Lower leg skin (tissue), 4 donors: ENCODE data around the gene TCERG1L. TPM values are rescaled to one million over a fixed set of nuclear protein-coding genes. Genes with fewer than 3 reads are reported as not detected.

Experiments used
- DNase-seq, 2 donors: peaks; one replicate each; pipeline ENCODE4 v3.0.0-alpha.2; 2019; ENCODE audit warnings: low spot score in 2 of 2
- H3K4me3 ChIP-seq: fragments of 200-600 bp; sonication (generic); 2 replicates; pipeline ENCODE4 v1.5.1; 2017; ENCODE audit warnings: mild to moderate bottlenecking, low read depth; ENCODE audit not compliant: poor library complexity, severe bottlenecking
- POLR2A ChIP-seq, 2 donors: fragments of 450-650 bp; IDR thresholded peaks; one replicate each; pipeline ENCODE4 v1.6.1; 2016 to 2017; ENCODE audit warnings: antibody characterized with exemption in 2 of 2, mild to moderate bottlenecking in 1 of 2, moderate library complexity in 1 of 2
- WGBS, 2 donors: methylation state at CpG; one replicate each; pipeline ENCODE4 v1.1.5; 2018; 5-methylcytosine and 5-hydroxymethylcytosine counted together
- intact Hi-C: fragments of 100-400 bp; cut with DNase I; formaldehyde crosslinking; loops from one replicate; pipeline ENCODE4 v1.15.0; 2023; ENCODE audit warnings: low total_unique reads
- total RNA-seq, 4 donors: library from RNA; depleted of rRNA; stranded (reverse); fragments of >200 nt; gene quantifications; one replicate each; pipeline ENCODE4 v1.1.0, GENCODE V29; 2016
- TF ChIP-seq, protein P1 (sequence below), 3 donors: fragments of 450-650 bp; IDR thresholded peaks; one replicate each; pipeline ENCODE4 v1.5.1; 2016; ENCODE audit warnings: antibody characterized with exemption in 3 of 3, mild to moderate bottlenecking in 3 of 3, moderate library complexity in 2 of 3

The TCERG1L gene
- total RNA-seq, 4 donors from 2014 or later = 0.57 to 1.1 (median 0.90) TPM

DNA sequence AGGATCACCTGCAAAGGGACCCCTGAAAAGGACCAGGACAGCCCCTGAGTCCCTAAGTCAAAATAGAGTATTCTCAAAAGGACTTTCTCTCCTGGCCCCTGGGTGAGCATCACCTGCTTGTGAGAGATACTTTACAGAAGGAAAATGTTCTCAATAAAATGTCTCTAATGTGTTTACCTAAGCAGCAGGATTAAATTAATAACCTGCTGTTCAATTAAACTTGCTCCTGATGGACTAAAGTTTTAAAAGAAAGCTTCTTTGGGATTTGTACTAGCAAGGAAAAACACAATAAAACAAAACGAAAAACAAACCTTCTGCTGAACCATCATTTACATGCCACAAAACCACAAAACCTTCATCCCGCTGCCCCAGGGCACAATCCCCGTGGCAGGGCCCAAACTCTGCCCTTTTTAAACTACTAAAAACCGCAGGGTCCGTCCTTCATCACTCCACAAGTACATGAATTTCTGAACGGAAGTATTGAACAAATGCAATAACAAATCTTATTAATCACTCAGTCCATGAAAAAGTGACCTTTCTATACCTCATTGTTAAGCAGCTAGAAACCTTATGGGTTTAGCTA, 197.7 kb downstream of the TCERG1L start:
- 74 to 79% methylated on average over 6 of the region's 6 CpGs for WGBS, 2 donors
- intact Hi-C loops = no loop called here
- TF ChIP-seq, protein P1, sequence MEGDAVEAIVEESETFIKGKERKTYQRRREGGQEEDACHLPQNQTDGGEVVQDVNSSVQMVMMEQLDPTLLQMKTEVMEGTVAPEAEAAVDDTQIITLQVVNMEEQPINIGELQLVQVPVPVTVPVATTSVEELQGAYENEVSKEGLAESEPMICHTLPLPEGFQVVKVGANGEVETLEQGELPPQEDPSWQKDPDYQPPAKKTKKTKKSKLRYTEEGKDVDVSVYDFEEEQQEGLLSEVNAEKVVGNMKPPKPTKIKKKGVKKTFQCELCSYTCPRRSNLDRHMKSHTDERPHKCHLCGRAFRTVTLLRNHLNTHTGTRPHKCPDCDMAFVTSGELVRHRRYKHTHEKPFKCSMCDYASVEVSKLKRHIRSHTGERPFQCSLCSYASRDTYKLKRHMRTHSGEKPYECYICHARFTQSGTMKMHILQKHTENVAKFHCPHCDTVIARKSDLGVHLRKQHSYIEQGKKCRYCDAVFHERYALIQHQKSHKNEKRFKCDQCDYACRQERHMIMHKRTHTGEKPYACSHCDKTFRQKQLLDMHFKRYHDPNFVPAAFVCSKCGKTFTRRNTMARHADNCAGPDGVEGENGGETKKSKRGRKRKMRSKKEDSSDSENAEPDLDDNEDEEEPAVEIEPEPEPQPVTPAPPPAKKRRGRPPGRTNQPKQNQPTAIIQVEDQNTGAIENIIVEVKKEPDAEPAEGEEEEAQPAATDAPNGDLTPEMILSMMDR (IDR thresholded peaks at IDR 0.05) = no peak
- TF ChIP-seq POLR2A (IDR thresholded peaks at IDR 0.05) = no peak
- no peak for DNase-seq
- H3K4me3 ChIP-seq = no peak overlapping the region

DNA sequence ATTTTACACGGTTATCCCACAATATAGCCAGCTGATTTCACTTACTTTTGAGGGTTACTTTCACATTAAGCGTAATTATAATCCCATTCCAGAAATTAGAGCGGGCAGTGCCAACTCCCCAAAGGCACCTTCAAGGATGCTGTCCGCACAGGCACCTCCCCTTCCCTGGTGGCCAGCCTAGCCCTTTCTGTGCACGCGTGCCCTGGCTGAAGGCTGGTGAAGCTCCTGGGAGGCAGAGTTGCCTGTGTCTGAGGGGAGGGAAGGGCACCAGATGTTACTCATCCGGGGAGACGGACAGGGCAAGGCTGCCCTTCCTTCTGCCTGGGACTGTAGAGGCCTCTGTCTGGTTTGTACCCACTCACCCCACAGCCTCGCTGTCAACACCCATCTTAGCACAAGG, 198.4 kb downstream of the TCERG1L start:
- intact Hi-C loops = no loop called here
- 85 to 87% methylated on average over 9 of the region's 9 CpGs for WGBS, 2 donors
- DNase-seq = no peak
- TF ChIP-seq, protein P1 (IDR thresholded peaks at IDR 0.05) = no peak
- no peak for TF ChIP-seq POLR2A (IDR thresholded peaks at IDR 0.05)
- H3K4me3 ChIP-seq = no peak overlapping the region

DNA sequence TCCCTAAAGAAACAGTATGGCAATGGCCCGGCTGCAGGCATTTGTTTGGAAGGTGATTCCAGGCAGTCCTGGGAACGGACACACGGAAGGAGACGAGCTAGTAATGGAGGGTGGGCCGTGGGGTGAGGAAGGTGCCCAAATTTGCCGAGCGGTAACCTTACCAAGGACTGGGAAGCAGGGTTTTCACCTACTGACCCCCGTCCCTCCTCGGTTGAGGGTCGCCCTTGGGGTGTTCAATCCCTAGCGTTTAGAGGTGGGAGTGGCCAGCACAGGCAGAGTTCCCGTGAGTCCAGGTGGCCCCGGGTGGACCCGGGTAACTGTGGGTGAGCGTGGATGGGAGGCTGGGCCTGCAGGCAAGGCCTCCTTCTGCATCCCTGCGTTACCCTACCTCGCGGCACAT, 198.8 kb downstream of the TCERG1L start:
- intact Hi-C loops = no loop called here
- DNase-seq = no peak
- 86 to 95% methylated on average over 18 of the region's 18 CpGs for WGBS, 2 donors
- TF ChIP-seq POLR2A (IDR thresholded peaks at IDR 0.05) = no peak
- TF ChIP-seq, protein P1 (IDR thresholded peaks at IDR 0.05) = no peak
- H3K4me3 ChIP-seq = no peak overlapping the region

DNA sequence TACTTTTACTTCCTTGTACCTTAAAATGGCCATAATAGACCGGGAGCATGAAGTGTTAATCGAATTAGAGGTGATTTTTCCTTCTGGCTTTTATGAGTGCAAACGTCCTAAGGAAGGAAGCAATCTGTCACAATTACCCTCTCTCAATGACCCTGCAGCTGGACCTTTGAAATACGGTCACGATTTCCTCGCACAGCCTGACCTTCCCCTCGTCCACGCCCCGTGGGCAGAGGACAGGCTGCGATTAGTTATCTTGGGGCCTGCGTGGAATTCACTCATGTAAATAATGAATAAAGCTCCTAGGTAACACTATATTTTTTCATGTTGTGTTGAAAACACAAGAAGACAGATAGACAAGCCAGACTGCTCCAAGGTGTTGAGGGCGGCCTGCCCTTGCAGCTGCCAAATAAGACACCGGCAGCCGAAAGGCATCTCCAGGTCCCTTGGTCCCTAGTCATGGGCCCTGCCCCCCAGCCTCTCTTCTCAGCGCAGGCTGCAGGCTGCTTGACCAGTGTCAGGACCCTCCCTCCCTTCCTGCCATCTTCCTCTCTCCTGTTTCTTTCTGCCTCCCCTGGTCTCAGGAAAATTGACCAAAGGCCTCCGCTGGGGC, 199.9 kb downstream of the TCERG1L start:
- intact Hi-C loops = no loop called here
- no peak for TF ChIP-seq POLR2A (IDR thresholded peaks at IDR 0.05)
- TF ChIP-seq, protein P1 (IDR thresholded peaks at IDR 0.05) = no peak
- DNase-seq = no peak
- no peak overlapping the region for H3K4me3 ChIP-seq
- WGBS, 2 donors = 79% methylated on average over 15 to 16 of the region's 16 CpGs

DNA sequence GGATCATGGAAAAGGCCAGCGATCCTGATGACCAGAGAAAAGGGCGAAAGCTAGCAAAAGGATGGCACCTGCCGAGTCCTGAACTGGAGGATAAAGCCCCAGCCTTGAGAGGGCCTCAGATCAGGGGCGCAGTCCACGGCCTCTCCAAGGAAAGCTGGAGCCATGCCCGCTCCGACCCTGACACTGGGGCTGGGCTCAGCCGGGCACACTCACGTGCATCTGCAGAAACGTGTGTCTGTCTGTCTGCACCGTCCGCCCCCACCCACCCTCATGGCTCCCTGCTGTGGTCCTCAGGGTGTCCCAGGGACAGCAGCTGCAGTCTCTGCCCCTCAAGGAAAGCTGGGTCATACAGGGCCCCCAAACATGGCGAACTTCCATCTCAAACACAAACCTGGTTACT, 200.5 kb downstream of the TCERG1L start:
- H3K4me3 ChIP-seq = no peak overlapping the region
- WGBS, 2 donors = 89 to 91% methylated on average over 8 to 12 of the region's 13 CpGs
- DNase-seq = no peak
- TF ChIP-seq, protein P1 (IDR thresholded peaks at IDR 0.05) = no peak
- no peak for TF ChIP-seq POLR2A (IDR thresholded peaks at IDR 0.05)
- intact Hi-C loops = no loop called here
